AG09319 (cell line): ENCODE results near the gene CKS1B.

Experiments used
- DNase-seq: peaks from one replicate; pipeline ENCODE4 v3.0.0-alpha.2; 2010; ENCODE audit warnings: low read depth; ENCODE audit errors: extremely low read depth
- CTCF ChIP-seq: IDR thresholded peaks from 2 replicates; pipeline ENCODE4 v1.5.1; 2011; ENCODE audit warnings: low read depth, mild to moderate bottlenecking, inconsistent platforms, low read length, moderate library complexity

Gene CKS1B

GRCh38 chr1:155010211-155010918 lies 35.9 kb downstream of the CKS1B start:
- no peak for DNase-seq
- TF ChIP-seq CTCF, result no peak

GRCh38 chr1:155011004-155011416 lies 36.5 kb downstream of the CKS1B start:
- no peak for TF ChIP-seq CTCF
- DNase-seq, result no peak

- no peak for TF ChIP-seq CTCF
- no peak for DNase-seq
Observed at GRCh38 chr1:155011437-155012025, 37.0 kb downstream of the CKS1B start.

- no peak for TF ChIP-seq CTCF
- no peak for DNase-seq
Observed at GRCh38 chr1:155012026-155012546, 37.6 kb downstream of the CKS1B start.

GRCh38 chr1:155012776-155013602 lies 38.5 kb downstream of the CKS1B start:
- TF ChIP-seq CTCF, result no peak
- no peak for DNase-seq

GRCh38 chr1:155013632-155014031 lies 39.2 kb downstream of the CKS1B start:
- TF ChIP-seq CTCF, result no peak
- no peak for DNase-seq
